ELF-1 (cell line): Measurements from ENCODE around the gene SIRPA.
A peak's percentile ranks its signal among the peaks of the same experiment; 100 is the strongest.

Source experiments
- DNase-seq: peaks from one replicate; pipeline ENCODE4 v3.0.0-alpha.2; 2016; ENCODE audit warnings: low read depth, low spot score

The SIRPA gene

GRCh38 chr20:1887756-1888155, 7.5 kb upstream of the SIRPA start:
- DNase-seq: no peak

- peak; percentile 86 for DNase-seq
Observed at GRCh38 chr20:1888796-1889463, 6.3 kb upstream of the SIRPA start.

GRCh38 chr20:1890469-1891262, 4.5 kb upstream of the SIRPA start:
- DNase-seq: no peak

- no peak for DNase-seq
Observed at GRCh38 chr20:1891263-1892118, 3.7 kb upstream of the SIRPA start.

GRCh38 chr20:1892119-1892385, 3.2 kb upstream of the SIRPA start:
- DNase-seq: no peak

- no peak for DNase-seq
Observed at GRCh38 chr20:1893721-1894470, 1.3 kb upstream of the SIRPA start.

- peak; percentile 74 for DNase-seq
Observed at GRCh38 chr20:1894471-1894950, 696 bp upstream of the SIRPA start.

GRCh38 chr20:1895674-1896483, 672 bp downstream of the SIRPA start:
- DNase-seq: peak; percentile 47

GRCh38 chr20:1896484-1897258, 1.5 kb downstream of the SIRPA start:
- no peak for DNase-seq

GRCh38 chr20:1897541-1897940, 2.3 kb downstream of the SIRPA start:
- DNase-seq: no peak

GRCh38 chr20:1897965-1898464, 2.8 kb downstream of the SIRPA start:
- no peak for DNase-seq

- DNase-seq: no peak
Observed at GRCh38 chr20:1898482-1899240, 3.5 kb downstream of the SIRPA start.

- DNase-seq: no peak
Observed at GRCh38 chr20:1899241-1899525, 4.0 kb downstream of the SIRPA start.

- peak; percentile 92 for DNase-seq
Observed at GRCh38 chr20:1900321-1900801, 5.2 kb downstream of the SIRPA start.

- no peak for DNase-seq
Observed at GRCh38 chr20:1901704-1902103, 6.5 kb downstream of the SIRPA start.

- no peak for DNase-seq
Observed at GRCh38 chr20:1902188-1902587, 7.0 kb downstream of the SIRPA start.

GRCh38 chr20:1904135-1904534, 8.9 kb downstream of the SIRPA start:
- no peak for DNase-seq

GRCh38 chr20:1905009-1905408, 9.8 kb downstream of the SIRPA start:
- no peak for DNase-seq

GRCh38 chr20:1905693-1906092, 10.5 kb downstream of the SIRPA start:
- no peak for DNase-seq
